Activated CD8-positive, alpha-beta T cell treated with anti-CD3 and anti-CD28 coated beads, Interleukin-2, amount 10 ng/mL, durations not matched to agents 7 days and 5 days (primary cell): ENCODE results near the gene C14orf132. TPM values are rescaled to one million over a fixed set of nuclear protein-coding genes. Genes with fewer than 3 reads are reported as not detected.

Source experiments
- ATAC-seq: fragments of 150-1000 bp; cut with Tn5 transposase; one replicate; pipeline ENCODE4 v1.10.0; 2021; ENCODE audit warnings: moderate library complexity
- CTCF ChIA-PET: fragments of 350-600 bp; sonication (Branson Sonifier 250); formaldehyde crosslinking; loops from one replicate; lab custom pipeline; 2021; ENCODE audit warnings: antibody characterized with exemption; lab: Charles Lee
- POLR2A ChIA-PET: fragments of 350-600 bp; sonication (Branson Sonifier 250); formaldehyde crosslinking; loops from one replicate; lab custom pipeline; 2021; ENCODE audit warnings: antibody characterized with exemption; lab: Charles Lee
- DNase-seq: peaks from one replicate; pipeline ENCODE4 v3.0.0-alpha.2; 2020
- H3K27ac Mint-ChIP-seq: one replicate; pipeline ENCODE4 v1.8.0; 2021; ENCODE audit warnings: mild to moderate bottlenecking, mixed read lengths
- H3K27me3 Mint-ChIP-seq: one replicate; pipeline ENCODE4 v1.8.0; 2021; ENCODE audit warnings: low read depth, mixed read lengths
- H3K36me3 Mint-ChIP-seq: one replicate; pipeline ENCODE4 v1.8.0; 2021; ENCODE audit warnings: low read depth, mixed read lengths
- H3K4me1 Mint-ChIP-seq: one replicate; pipeline ENCODE4 v1.8.0; 2021; ENCODE audit warnings: low read depth, mixed read lengths
- H3K4me3 Mint-ChIP-seq: one replicate; pipeline ENCODE4 v1.8.0; 2021; ENCODE audit warnings: mild to moderate bottlenecking, mixed read lengths
- H3K9me3 Mint-ChIP-seq: one replicate; pipeline ENCODE4 v1.8.0; 2022; ENCODE audit warnings: mixed read lengths; ENCODE audit not compliant: insufficient read depth
- total RNA-seq, 2 experiments: library from RNA; stranded (reverse); gene quantifications; one replicate each; pipeline ENCODE4 v1.2.3, GENCODE V29; 2021

Gene C14orf132
- total RNA-seq, 2 experiments from 2014 or later: 0.42 to 0.50 TPM

GRCh38 chr14:96081224-96081623, 42.1 kb downstream of the C14orf132 start:
- POLR2A ChIA-PET: no interaction called here
- Mint-ChIP-seq H3K36me3 (no peaks in the 10 kb centered on the region), H3K27me3 (peaks cover 8% of the 10 kb centered on the region), H3K27ac (no peak overlapping the region), H3K9me3 (no peaks in the 10 kb centered on the region), H3K4me1 (no peaks in the 10 kb centered on the region), H3K4me3 (no peak overlapping the region)
- DNase-seq (no peak), ATAC-seq (no peak)
- CTCF ChIA-PET: no interaction called here

- Mint-ChIP-seq H3K4me3 (no peak overlapping the region), H3K27ac (no peak overlapping the region), H3K27me3 (peaks cover 4% of the 10 kb centered on the region), H3K4me1 (no peaks in the 10 kb centered on the region), H3K36me3 (no peaks in the 10 kb centered on the region), H3K9me3 (no peaks in the 10 kb centered on the region)
- no peak for DNase-seq
- no peak for ATAC-seq
- CTCF ChIA-PET: interaction anchor here (1.0 kb wide), 1 partner anchor 19 kb away, joined by 3 read pairs; no protein-coding TSS in a partner anchor
- POLR2A ChIA-PET: no interaction called here
Measured at GRCh38 chr14:96081767-96082400, 42.7 kb downstream of the C14orf132 start.

- Mint-ChIP-seq H3K4me3 (no peak overlapping the region), H3K9me3 (no peaks in the 10 kb centered on the region), H3K27ac (no peak overlapping the region), H3K4me1 (no peaks in the 10 kb centered on the region), H3K27me3 (no peaks in the 10 kb centered on the region), H3K36me3 (no peaks in the 10 kb centered on the region)
- ATAC-seq (no peak), DNase-seq (no peak)
- POLR2A ChIA-PET: no interaction called here
- CTCF ChIA-PET: interaction anchor here (1.0 kb wide), 1 partner anchor 18 kb away, joined by 3 read pairs; no protein-coding TSS in a partner anchor
Measured at GRCh38 chr14:96082420-96083300, 43.5 kb downstream of the C14orf132 start.

- POLR2A ChIA-PET: no interaction called here
- no peak for ATAC-seq
- H3K4me1 Mint-ChIP-seq: no peaks in the 10 kb centered on the region
- H3K27me3 Mint-ChIP-seq: no peaks in the 10 kb centered on the region
- no peak overlapping the region for H3K27ac Mint-ChIP-seq
- CTCF ChIA-PET: no interaction called here
- DNase-seq: no peak
- no peaks in the 10 kb centered on the region for H3K9me3 Mint-ChIP-seq
- no peaks in the 10 kb centered on the region for H3K36me3 Mint-ChIP-seq
- H3K4me3 Mint-ChIP-seq: no peak overlapping the region
Measured at GRCh38 chr14:96083667-96084320, 44.6 kb downstream of the C14orf132 start.

GRCh38 chr14:96084796-96085195, 45.6 kb downstream of the C14orf132 start:
- Mint-ChIP-seq H3K4me1 (no peaks in the 10 kb centered on the region), H3K27ac (no peak overlapping the region), H3K4me3 (no peak overlapping the region), H3K9me3 (no peaks in the 10 kb centered on the region), H3K36me3 (no peaks in the 10 kb centered on the region), H3K27me3 (no peaks in the 10 kb centered on the region)
- no peak for DNase-seq
- ATAC-seq: no peak
- CTCF ChIA-PET: no interaction called here
- POLR2A ChIA-PET: no interaction called here

- Mint-ChIP-seq H3K9me3 (no peaks in the 10 kb centered on the region), H3K27me3 (no peaks in the 10 kb centered on the region), H3K4me1 (no peaks in the 10 kb centered on the region), H3K27ac (no peak overlapping the region), H3K4me3 (no peak overlapping the region), H3K36me3 (no peaks in the 10 kb centered on the region)
- ChIA-PET CTCF (no interaction called here), POLR2A (no interaction called here)
- ATAC-seq (no peak), DNase-seq (no peak)
Measured at GRCh38 chr14:96085369-96085768, 46.2 kb downstream of the C14orf132 start.

GRCh38 chr14:96086032-96086431, 46.9 kb downstream of the C14orf132 start:
- H3K27me3 Mint-ChIP-seq: no peaks in the 10 kb centered on the region
- ATAC-seq (no peak), DNase-seq (no peak)
- H3K4me1 Mint-ChIP-seq: no peaks in the 10 kb centered on the region
- H3K36me3 Mint-ChIP-seq: no peaks in the 10 kb centered on the region
- no peak overlapping the region for H3K27ac Mint-ChIP-seq
- CTCF ChIA-PET: no interaction called here
- H3K9me3 Mint-ChIP-seq: no peaks in the 10 kb centered on the region
- POLR2A ChIA-PET: no interaction called here
- no peak overlapping the region for H3K4me3 Mint-ChIP-seq

GRCh38 chr14:96086574-96087077, 47.5 kb downstream of the C14orf132 start:
- no peaks in the 10 kb centered on the region for H3K9me3 Mint-ChIP-seq
- DNase-seq: no peak
- H3K27ac Mint-ChIP-seq: no peak overlapping the region
- no peak for ATAC-seq
- H3K4me3 Mint-ChIP-seq: no peak overlapping the region
- CTCF ChIA-PET: interaction anchor here (1.5 kb wide), 1 partner anchor 12 kb away, joined by 7 read pairs; no protein-coding TSS in a partner anchor
- no peaks in the 10 kb centered on the region for H3K36me3 Mint-ChIP-seq
- POLR2A ChIA-PET: no interaction called here
- H3K4me1 Mint-ChIP-seq: no peaks in the 10 kb centered on the region
- no peaks in the 10 kb centered on the region for H3K27me3 Mint-ChIP-seq

GRCh38 chr14:96088074-96088473, 48.9 kb downstream of the C14orf132 start:
- DNase-seq (no peak), ATAC-seq (no peak)
- no peak overlapping the region for H3K27ac Mint-ChIP-seq
- no peaks in the 10 kb centered on the region for H3K27me3 Mint-ChIP-seq
- no peaks in the 10 kb centered on the region for H3K4me1 Mint-ChIP-seq
- ChIA-PET CTCF (interaction anchor here (1.2 to 1.5 kb wide), 2 partner anchors 11 to 13 kb away, joined by 3 to 7 read pairs; no protein-coding TSS in a partner anchor), POLR2A (no interaction called here)
- H3K9me3 Mint-ChIP-seq: no peaks in the 10 kb centered on the region
- no peak overlapping the region for H3K4me3 Mint-ChIP-seq
- no peaks in the 10 kb centered on the region for H3K36me3 Mint-ChIP-seq

GRCh38 chr14:96088481-96088880, 49.3 kb downstream of the C14orf132 start:
- Mint-ChIP-seq H3K4me1 (no peaks in the 10 kb centered on the region), H3K27me3 (no peaks in the 10 kb centered on the region), H3K9me3 (no peaks in the 10 kb centered on the region), H3K36me3 (no peaks in the 10 kb centered on the region), H3K27ac (no peak overlapping the region), H3K4me3 (no peak overlapping the region)
- CTCF ChIA-PET: interaction anchor here (1.2 kb wide), 1 partner anchor 12 kb away, joined by 3 read pairs; no protein-coding TSS in a partner anchor
- DNase-seq (no peak), ATAC-seq (no peak)
- POLR2A ChIA-PET: no interaction called here

GRCh38 chr14:96088911-96089310, 49.7 kb downstream of the C14orf132 start:
- no peak for ATAC-seq
- H3K9me3 Mint-ChIP-seq: no peaks in the 10 kb centered on the region
- ChIA-PET CTCF (interaction anchor here (1.2 kb wide), 1 partner anchor 12 kb away, joined by 3 read pairs; no protein-coding TSS in a partner anchor), POLR2A (no interaction called here)
- H3K4me3 Mint-ChIP-seq: no peak overlapping the region
- H3K27me3 Mint-ChIP-seq: no peaks in the 10 kb centered on the region
- no peak for DNase-seq
- H3K4me1 Mint-ChIP-seq: no peaks in the 10 kb centered on the region
- no peaks in the 10 kb centered on the region for H3K36me3 Mint-ChIP-seq
- H3K27ac Mint-ChIP-seq: no peak overlapping the region
